ENCODE data around the gene BLVRA.
"Not testable (repeated sequence)": the region's sequence is repeated elsewhere in the genome, so short reads cannot be mapped to it uniquely, and the experiment has no call there.

BLVRA gene

DNA sequence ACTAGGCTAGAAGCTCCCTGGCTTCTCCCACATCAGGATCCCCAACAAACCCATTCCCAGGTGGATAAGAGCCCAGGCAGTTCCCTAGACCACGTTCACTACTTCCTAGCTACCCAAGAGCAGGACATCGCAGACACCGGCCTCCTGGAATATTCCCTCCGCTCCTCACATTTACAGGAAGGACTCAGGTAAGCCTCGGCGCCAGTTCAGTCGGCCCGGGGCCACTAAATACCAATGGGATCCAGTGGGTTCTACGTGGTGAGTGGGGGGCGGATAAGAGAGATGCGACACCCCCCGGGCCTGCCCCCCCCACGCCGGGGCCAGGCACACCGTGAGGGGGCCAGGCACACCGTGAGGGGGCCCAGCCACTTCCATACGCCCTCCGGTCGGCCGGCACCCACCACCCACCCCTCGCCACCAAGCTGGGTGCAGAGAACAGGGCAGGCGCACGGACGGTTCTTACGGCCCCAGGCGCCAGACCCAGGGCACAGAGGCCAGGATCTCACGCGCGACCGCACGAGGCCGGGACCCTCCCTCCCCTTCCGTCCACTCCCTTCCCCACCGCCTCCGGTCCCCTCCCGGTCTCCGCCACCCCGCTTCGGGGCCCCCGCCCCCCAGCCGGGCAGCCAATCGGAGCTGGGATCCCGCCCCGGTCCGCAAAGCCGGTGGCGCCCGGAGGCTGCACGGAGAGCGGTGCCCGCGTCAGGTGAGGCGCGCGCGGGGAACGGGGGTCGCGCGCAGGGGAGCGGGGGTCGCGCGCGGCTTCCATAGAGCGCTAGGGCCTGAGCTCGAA, at the start of gene BLVRA:
Gene BLVRA (plus strand): TSS at position 652 of the 793 bp plus-strand sequence. CDS start 12,479 bp downstream, outside the sequence.
- DNase-seq: peak; percentile 47

DNA sequence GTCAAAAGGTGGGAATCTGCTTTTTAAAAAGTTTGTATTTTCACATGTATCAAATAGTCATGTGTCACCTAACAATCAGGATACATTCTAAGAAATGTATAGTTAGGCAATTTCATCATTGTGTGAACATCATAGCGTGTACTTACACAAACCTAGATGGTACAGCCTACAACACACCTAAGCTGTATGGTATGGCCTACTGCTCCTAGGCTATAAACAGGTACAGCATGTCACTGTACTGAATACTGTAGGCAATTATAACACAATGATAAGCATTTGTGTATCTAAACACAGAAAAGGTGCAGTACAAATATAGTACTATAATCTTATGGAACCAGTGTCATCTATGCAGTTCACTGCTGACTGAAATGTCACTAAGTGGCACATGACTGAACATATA, 47.0 kb upstream of the BLVRA start:
- no peak for DNase-seq

DNA sequence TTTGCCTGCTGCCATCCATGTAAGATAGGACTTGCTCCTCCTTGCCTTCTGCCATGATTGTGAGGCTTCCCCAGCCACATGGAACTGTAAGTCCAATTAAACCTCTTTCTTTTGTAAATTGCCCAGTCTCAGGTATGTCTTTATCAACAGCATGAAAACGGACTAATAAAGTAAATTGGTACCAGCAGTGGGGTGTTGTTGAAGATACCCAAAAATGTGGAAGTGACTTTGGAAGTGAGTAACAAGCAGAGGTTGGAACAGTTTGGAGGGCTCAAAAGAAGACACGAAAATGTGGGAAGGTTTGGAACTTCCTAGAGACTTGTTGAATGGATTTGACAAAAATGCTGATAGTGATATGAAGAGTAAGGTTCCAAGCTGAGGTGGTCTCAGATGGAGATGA, 42.5 kb upstream of the BLVRA start:
- DNase-seq: not testable (repeated sequence)

- DNase-seq: no peak
Measured at GRCh38 chr7:43716598-43716997, 41.9 kb upstream of the BLVRA start.

DNA sequence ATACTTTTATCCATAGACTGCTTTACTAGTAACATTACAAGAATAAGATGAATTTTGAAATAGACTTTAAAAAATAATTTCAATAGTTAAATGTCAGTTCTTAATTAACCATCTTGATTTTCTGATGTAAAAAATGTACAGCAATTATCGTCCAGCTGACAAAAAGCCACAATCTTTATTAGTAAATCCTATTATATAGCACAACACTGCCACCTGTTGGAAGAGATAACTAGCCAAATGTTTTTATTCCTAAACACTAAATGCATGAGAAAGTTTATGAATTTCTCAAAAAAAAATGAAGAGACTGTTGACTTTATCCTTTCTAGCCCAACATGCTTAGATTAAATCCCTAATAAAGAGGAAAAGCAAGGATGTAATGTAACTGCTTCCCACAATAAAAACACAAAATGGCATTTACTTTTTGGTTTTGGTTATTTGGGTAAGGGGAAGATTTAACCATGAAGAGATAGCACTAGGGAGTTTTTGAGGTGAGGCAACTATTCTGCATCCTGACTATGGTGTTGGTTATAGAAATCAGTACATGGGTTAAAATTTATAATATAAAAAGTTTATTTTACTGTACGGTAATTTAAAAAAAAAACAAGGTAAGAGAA, 37.2 kb upstream of the BLVRA start:
- DNase-seq: no peak

GRCh38 chr7:43723007-43723341, 35.5 kb upstream of the BLVRA start:
- DNase-seq: no peak

DNA sequence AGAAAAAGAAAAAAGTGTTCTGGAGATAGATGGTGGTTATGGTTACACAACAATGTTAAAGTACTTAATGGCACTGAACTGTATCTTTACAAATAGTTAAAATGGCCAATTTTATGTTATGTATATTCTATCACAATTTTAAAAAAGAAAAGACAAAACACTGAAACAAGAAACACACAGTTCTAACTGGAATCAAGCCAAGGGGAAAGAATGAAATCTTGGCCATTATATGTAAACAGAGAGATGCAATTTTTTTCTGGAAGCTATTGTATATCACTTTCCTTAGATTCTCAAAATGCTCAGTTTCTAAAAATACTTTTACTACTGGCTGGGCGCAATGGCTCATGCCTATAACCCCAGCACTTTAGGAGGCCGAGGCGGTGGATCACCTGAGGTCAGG, 33.2 kb upstream of the BLVRA start:
- no peak for DNase-seq

- no peak for DNase-seq
Measured at GRCh38 chr7:43726466-43726865, 32.0 kb upstream of the BLVRA start.

DNA sequence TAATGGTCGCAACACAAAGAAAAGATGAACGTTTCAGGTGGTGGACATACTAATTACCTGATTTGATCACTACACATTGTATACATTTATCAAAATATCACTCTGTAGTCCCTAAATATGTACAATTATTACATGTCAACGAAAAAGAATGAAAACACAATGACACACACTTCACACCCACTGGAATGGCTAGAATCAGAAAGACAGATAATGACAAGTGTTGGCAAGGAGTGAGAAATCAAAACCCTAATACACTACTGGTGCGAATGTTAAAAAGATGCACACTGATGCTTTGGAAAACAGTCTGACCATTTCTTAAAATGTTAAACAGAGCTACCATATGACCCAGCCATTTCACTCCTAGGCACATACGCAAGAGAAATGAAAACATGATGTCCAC, 31.5 kb upstream of the BLVRA start:
- no peak for DNase-seq

DNA sequence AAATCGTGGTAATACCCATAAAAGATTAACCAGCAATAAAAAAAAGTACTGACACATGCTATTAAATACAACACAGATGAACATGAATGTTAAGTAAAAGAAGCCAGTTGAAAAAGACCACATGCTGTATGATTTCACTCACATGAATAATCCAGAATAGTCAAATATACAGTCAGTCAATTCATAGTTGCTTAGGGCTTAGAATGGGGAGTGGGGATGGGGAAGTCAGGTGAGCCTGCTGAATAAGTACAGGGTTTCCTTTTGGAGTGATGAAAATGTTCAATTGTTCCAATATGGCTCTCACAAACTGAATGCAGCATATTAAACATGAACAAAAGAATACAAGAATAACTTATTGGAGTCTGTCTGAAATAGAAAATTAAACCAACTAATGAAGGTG, 31.0 kb upstream of the BLVRA start:
- no peak for DNase-seq

DNA sequence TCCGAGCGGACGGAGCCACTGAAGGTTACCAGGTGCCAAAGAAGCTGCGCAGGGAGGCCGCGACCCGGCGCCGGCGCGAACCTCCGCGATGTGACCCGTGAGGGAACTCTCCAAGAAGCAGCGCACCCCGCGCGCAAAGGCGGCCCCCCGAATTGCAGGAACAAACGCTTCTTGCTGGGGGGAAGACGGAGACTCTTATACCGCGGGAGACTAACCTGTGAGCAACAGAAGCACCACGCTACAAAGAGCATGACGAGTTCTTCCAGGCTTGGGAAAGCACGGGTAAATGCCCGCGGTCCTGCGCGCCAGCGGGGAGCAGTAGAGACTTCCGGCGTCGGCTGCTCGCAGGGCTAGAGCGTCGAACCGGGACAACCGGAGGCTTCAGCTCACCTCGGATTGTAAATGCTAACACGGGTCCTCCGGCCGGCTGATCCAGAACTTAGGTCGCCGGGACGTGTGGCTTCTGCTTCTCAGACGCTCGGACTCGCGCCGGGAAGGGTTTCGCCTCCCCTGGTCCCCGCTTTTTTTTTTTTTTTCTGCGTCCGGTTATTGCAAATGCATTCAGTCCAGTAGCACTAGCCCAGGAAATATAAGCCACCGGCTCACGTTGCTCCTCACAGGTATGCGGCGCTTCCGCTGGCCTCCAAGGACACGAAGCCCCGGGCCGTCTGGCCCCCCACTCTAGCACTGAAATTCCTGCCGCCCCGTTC, 29.1 kb upstream of the BLVRA start, which contains the start of gene COA1:
Gene COA1 (minus strand): TSS at position 310 of the 710 bp plus-strand sequence. CDS start 80,909 bp downstream, outside the sequence.
- DNase-seq: peak; percentile 73 to 77

DNA sequence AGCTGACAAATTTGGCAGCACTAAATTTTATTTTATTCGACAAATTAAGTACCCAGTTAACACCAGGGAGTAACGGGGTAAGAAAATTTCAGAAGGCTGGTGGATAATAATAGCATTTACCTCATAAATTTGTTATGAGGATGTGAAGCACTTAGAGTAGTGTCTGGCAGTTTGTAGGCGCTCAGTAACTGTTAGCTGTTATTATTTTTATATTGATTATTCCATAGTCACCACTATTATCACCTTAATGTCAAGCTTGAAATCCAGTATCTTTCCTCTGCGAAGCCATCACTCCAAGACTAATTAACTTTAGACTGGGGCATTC, 28.6 kb upstream of the BLVRA start:
- no peak for DNase-seq

- DNase-seq: not testable (repeated sequence)
Measured at GRCh38 chr7:43731494-43731893, 27.0 kb upstream of the BLVRA start.

GRCh38 chr7:43734575-43735332, 23.7 kb upstream of the BLVRA start:
- DNase-seq: not testable (repeated sequence)

- DNase-seq: no peak
Measured at GRCh38 chr7:43735403-43735801, 23.1 kb upstream of the BLVRA start.

- DNase-seq: peak; percentile 16 to 35
Measured at GRCh38 chr7:43735802-43736603, 22.5 kb upstream of the BLVRA start.

GRCh38 chr7:43737467-43738127, 20.9 kb upstream of the BLVRA start:
- no peak for DNase-seq

GRCh38 chr7:43742692-43743091, 15.8 kb upstream of the BLVRA start:
- no peak for DNase-seq

- DNase-seq: no peak
Measured at GRCh38 chr7:43747328-43748105, 11.0 kb upstream of the BLVRA start.

- no peak for DNase-seq
Measured at GRCh38 chr7:43749383-43749940, 9.0 kb upstream of the BLVRA start.
